Measurements from ENCODE around the gene MYH7B. TPM values are rescaled to one million over a fixed set of nuclear protein-coding genes. Genes with fewer than 3 reads are reported as not detected.

MYH7B gene
- 5.6 TPM for total RNA-seq

- ATAC-seq (peak; percentile 99), DNase-seq (ENCODE audit: low spot score) (peak; percentile 99)
- intact Hi-C loops (cut with DNase I) = no loop called here
Measured at GRCh38 chr20:34955231-34956040, at the start of gene MYH7B, which contains the start of gene GSS. Gene MYH7B (plus strand): TSS chr20:34955868. CDS start chr20:34978006, 22,138 bp downstream. Gene GSS (minus strand): TSS chr20:34955806. CDS start chr20:34951852, 3,954 bp downstream.

GRCh38 chr20:34907616-34908469 lies 47.8 kb upstream of the MYH7B start:
- intact Hi-C loops (cut with DNase I) = no loop called here
- ATAC-seq = peak; percentile 77
- DNase-seq (ENCODE audit: low spot score) = no peak

GRCh38 chr20:34915131-34915530 lies 40.5 kb upstream of the MYH7B start:
- DNase-seq (ENCODE audit: low spot score) = no peak
- intact Hi-C loops (cut with DNase I) = no loop called here

GRCh38 chr20:34915749-34916455 lies 39.8 kb upstream of the MYH7B start:
- ATAC-seq = no peak
- no peak for DNase-seq (ENCODE audit: low spot score)
- intact Hi-C loops (cut with DNase I) = no loop called here

More at GRCh38 chr20:34915131-34915530, 40.5 kb upstream of the MYH7B start:
- no peak for ATAC-seq

- DNase-seq (ENCODE audit: low spot score) (no peak), ATAC-seq (no peak)
- intact Hi-C loops (cut with DNase I) = no loop called here
Measured at GRCh38 chr20:34916774-34917354, 38.8 kb upstream of the MYH7B start.

- intact Hi-C loops (cut with DNase I) = no loop called here
- ATAC-seq = no peak
- DNase-seq (ENCODE audit: low spot score) = no peak
Measured at GRCh38 chr20:34920055-34920454, 35.6 kb upstream of the MYH7B start.

- intact Hi-C loops (cut with DNase I) = no loop called here
- ATAC-seq = no peak
- no peak for DNase-seq (ENCODE audit: low spot score)
Measured at GRCh38 chr20:34921436-34921835, 34.2 kb upstream of the MYH7B start.

GRCh38 chr20:34922654-34923381 lies 32.9 kb upstream of the MYH7B start:
- DNase-seq (ENCODE audit: low spot score) (no peak), ATAC-seq (peak; percentile 82)
- intact Hi-C loops (cut with DNase I) = no loop called here

GRCh38 chr20:34923414-34923813 lies 32.3 kb upstream of the MYH7B start:
- no peak for ATAC-seq

GRCh38 chr20:34925341-34925740 lies 30.3 kb upstream of the MYH7B start:
- intact Hi-C loops (cut with DNase I) = no loop called here
- ATAC-seq (no peak), DNase-seq (ENCODE audit: low spot score) (no peak)

More at GRCh38 chr20:34923414-34923813, 32.3 kb upstream of the MYH7B start:
- intact Hi-C loops (cut with DNase I) = no loop called here
- no peak for DNase-seq (ENCODE audit: low spot score)

- intact Hi-C loops (cut with DNase I) = no loop called here
- ATAC-seq (no peak), DNase-seq (ENCODE audit: low spot score) (no peak)
Measured at GRCh38 chr20:34925981-34926380, 29.7 kb upstream of the MYH7B start.

GRCh38 chr20:34926581-34926980 lies 29.1 kb upstream of the MYH7B start:
- ATAC-seq (no peak), DNase-seq (ENCODE audit: low spot score) (no peak)
- intact Hi-C loops (cut with DNase I) = no loop called here

- ATAC-seq (no peak), DNase-seq (ENCODE audit: low spot score) (no peak)
- intact Hi-C loops (cut with DNase I) = no loop called here
Measured at GRCh38 chr20:34927736-34928135, 27.9 kb upstream of the MYH7B start.

GRCh38 chr20:34928411-34928810 lies 27.3 kb upstream of the MYH7B start:
- DNase-seq (ENCODE audit: low spot score) (no peak), ATAC-seq (no peak)
- intact Hi-C loops (cut with DNase I) = no loop called here

- intact Hi-C loops (cut with DNase I) = no loop called here
- ATAC-seq (no peak), DNase-seq (ENCODE audit: low spot score) (no peak)
Measured at GRCh38 chr20:34931771-34932170, 23.9 kb upstream of the MYH7B start.

GRCh38 chr20:34938466-34939163 lies 17.1 kb upstream of the MYH7B start:
- peak; percentile 78 for DNase-seq (ENCODE audit: low spot score)
- intact Hi-C loops (cut with DNase I) = no loop called here
- peak; percentile 71 for ATAC-seq

GRCh38 chr20:34940081-34940481 lies 15.6 kb upstream of the MYH7B start:
- DNase-seq (ENCODE audit: low spot score) (no peak), ATAC-seq (no peak)
- intact Hi-C loops (cut with DNase I) = no loop called here

GRCh38 chr20:34941226-34941625 lies 14.4 kb upstream of the MYH7B start:
- ATAC-seq = no peak
- intact Hi-C loops (cut with DNase I) = no loop called here

More at GRCh38 chr20:34941226-34941625, 14.4 kb upstream of the MYH7B start:
- DNase-seq (ENCODE audit: low spot score) = no peak
